Loucy (cell line): ENCODE measurements around the gene SLCO1C1.

Experiments used
- H2AFZ ChIP-seq: fragments of 200-600 bp; sonication (generic); 2 replicates; pipeline ENCODE4 v1.6.0; 2016; ENCODE audit warnings: antibody characterized with exemption, mild to moderate bottlenecking, low read length, moderate library complexity
- H3F3A ChIP-seq: fragments of 200-600 bp; 2 replicates; pipeline ENCODE4 v1.6.0; 2016; ENCODE audit warnings: antibody characterized with exemption, low read depth, mild to moderate bottlenecking
- H3K27me3 ChIP-seq: fragments of 200-600 bp; sonication (generic); 2 replicates; pipeline ENCODE4 v1.6.1; 2014; ENCODE audit warnings: low read length, mild to moderate bottlenecking; ENCODE audit not compliant: insufficient read depth, poor library complexity, severe bottlenecking
- H3K36me3 ChIP-seq: fragments of 200-600 bp; sonication (generic); 2 replicates; pipeline ENCODE4 v1.6.1; 2016; ENCODE audit warnings: low read length; ENCODE audit not compliant: insufficient read depth
- H3K4me1 ChIP-seq: fragments of 200-600 bp; sonication (generic); 2 replicates; pipeline ENCODE4 v1.5.1; 2014; ENCODE audit warnings: low read length, mild to moderate bottlenecking; ENCODE audit not compliant: insufficient read depth, poor library complexity, severe bottlenecking
- H3K4me2 ChIP-seq: fragments of 200-600 bp; sonication (generic); 2 replicates; pipeline ENCODE4 v1.6.0; 2014; ENCODE audit warnings: antibody characterized with exemption, low read length, low read depth, mild to moderate bottlenecking; ENCODE audit not compliant: poor library complexity, severe bottlenecking
- H3K4me3 ChIP-seq: fragments of 200-600 bp; sonication (generic); 2 replicates; pipeline ENCODE4 v1.5.1; 2014; ENCODE audit warnings: low read length, mild to moderate bottlenecking, mixed read lengths; ENCODE audit not compliant: poor library complexity, severe bottlenecking
- H3K79me2 ChIP-seq: fragments of 200-600 bp; sonication (generic); 2 replicates; pipeline ENCODE4 v1.6.1; 2014; ENCODE audit warnings: low read length; ENCODE audit not compliant: insufficient read depth
- H3K9ac ChIP-seq: fragments of 200-600 bp; sonication (generic); 2 replicates; pipeline ENCODE4 v1.6.0; 2014; ENCODE audit warnings: mild to moderate bottlenecking, low read depth, low read length, moderate library complexity; ENCODE audit not compliant: poor library complexity, severe bottlenecking
- H3K9me2 ChIP-seq: fragments of 200-600 bp; sonication (generic); replicated peaks from 2 replicates; pipeline ENCODE4 v1.6.1; 2016; ENCODE audit warnings: low read depth, low read length, mixed read lengths
- H3K9me3 ChIP-seq: fragments of 200-600 bp; sonication (generic); 2 replicates; pipeline ENCODE4 v1.6.1; 2014; ENCODE audit warnings: mild to moderate bottlenecking, antibody characterized with exemption, low read length, low read depth; ENCODE audit not compliant: insufficient read depth
- H4K20me1 ChIP-seq: fragments of 200-600 bp; sonication (generic); 2 replicates; pipeline ENCODE4 v1.6.0; 2014; ENCODE audit warnings: antibody characterized with exemption, low read length, mild to moderate bottlenecking; ENCODE audit not compliant: insufficient read depth, poor library complexity, severe bottlenecking
- EZH2phosphoT487 ChIP-seq: fragments of 200-600 bp; IDR thresholded peaks from 2 replicates; pipeline ENCODE4 v1.6.1; 2018; ENCODE audit warnings: antibody characterized with exemption, mild to moderate bottlenecking, moderate library complexity, borderline replicate concordance
- TF ChIP-seq, protein P1 (sequence below): fragments of 200-600 bp; sonication (generic); conservative IDR thresholded peaks from 2 replicates; pipeline ENCODE4 v1.5.1; 2014; ENCODE audit warnings: mild to moderate bottlenecking, antibody characterized with exemption, low read length

The SLCO1C1 gene

DNA sequence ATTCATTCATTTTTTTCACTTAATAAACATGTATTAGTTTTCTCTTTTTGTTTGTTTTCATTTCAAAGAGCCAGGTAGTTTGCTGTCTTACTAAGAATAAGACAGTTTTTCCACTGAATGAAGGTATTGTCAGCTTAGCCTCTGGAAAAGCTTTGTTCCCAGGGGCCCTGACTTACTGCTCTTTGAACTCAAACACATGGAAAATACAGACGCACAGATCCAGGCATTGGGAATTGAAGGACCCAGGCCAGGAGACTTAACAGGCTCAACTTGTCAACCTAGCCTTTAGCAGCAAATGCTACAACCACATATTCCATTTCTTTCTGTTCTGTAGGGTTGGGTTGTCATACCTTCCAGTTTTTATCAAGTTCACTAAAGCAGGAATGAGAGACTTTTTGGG, 38.5 kb upstream of the SLCO1C1 start:
- Histone ChIP-seq H3K4me1 (no peaks in the 10 kb centered on the region), H2AFZ (no peak overlapping the region), H3K9me3 (peaks cover 9% of the 10 kb centered on the region; the same call in 1 of the 2 replicates), H3K36me3 (no peaks in the 10 kb centered on the region), H3K4me3 (no peak overlapping the region), H3K79me2 (no peaks in the 10 kb centered on the region), H3K4me2 (no peak overlapping the region), H3K9me2 (no peaks in the 10 kb centered on the region), H3F3A (no peaks in the 10 kb centered on the region), H3K27me3 (no peaks in the 10 kb centered on the region), H4K20me1 (no peaks in the 10 kb centered on the region), H3K9ac (no peak overlapping the region)
- TF ChIP-seq EZH2phosphoT487, result no peak
- TF ChIP-seq, protein P1, sequence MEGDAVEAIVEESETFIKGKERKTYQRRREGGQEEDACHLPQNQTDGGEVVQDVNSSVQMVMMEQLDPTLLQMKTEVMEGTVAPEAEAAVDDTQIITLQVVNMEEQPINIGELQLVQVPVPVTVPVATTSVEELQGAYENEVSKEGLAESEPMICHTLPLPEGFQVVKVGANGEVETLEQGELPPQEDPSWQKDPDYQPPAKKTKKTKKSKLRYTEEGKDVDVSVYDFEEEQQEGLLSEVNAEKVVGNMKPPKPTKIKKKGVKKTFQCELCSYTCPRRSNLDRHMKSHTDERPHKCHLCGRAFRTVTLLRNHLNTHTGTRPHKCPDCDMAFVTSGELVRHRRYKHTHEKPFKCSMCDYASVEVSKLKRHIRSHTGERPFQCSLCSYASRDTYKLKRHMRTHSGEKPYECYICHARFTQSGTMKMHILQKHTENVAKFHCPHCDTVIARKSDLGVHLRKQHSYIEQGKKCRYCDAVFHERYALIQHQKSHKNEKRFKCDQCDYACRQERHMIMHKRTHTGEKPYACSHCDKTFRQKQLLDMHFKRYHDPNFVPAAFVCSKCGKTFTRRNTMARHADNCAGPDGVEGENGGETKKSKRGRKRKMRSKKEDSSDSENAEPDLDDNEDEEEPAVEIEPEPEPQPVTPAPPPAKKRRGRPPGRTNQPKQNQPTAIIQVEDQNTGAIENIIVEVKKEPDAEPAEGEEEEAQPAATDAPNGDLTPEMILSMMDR, result no peak

- no peak overlapping the region for H3K4me3 ChIP-seq
- no peaks in the 10 kb centered on the region for H3F3A ChIP-seq
- H3K36me3 ChIP-seq, result no peaks in the 10 kb centered on the region
- no peaks in the 10 kb centered on the region for H3K79me2 ChIP-seq
- no peaks in the 10 kb centered on the region for H3K4me1 ChIP-seq
- no peak overlapping the region for H3K9ac ChIP-seq
- no peaks in the 10 kb centered on the region for H3K9me2 ChIP-seq
- H3K9me3 ChIP-seq, result peaks cover 9% of the 10 kb centered on the region; the same call in 1 of the 2 replicates
- H3K27me3 ChIP-seq, result no peaks in the 10 kb centered on the region
- no peaks in the 10 kb centered on the region for H4K20me1 ChIP-seq
- H2AFZ ChIP-seq, result no peak overlapping the region
- no peak for TF ChIP-seq EZH2phosphoT487
- TF ChIP-seq, protein P1, result no peak
- H3K4me2 ChIP-seq, result no peak overlapping the region
Measured at GRCh38 chr12:20657496-20657895, 37.6 kb upstream of the SLCO1C1 start.

- H2AFZ ChIP-seq, result no peak overlapping the region
- H3K36me3 ChIP-seq, result no peaks in the 10 kb centered on the region
- H3K27me3 ChIP-seq, result no peaks in the 10 kb centered on the region
- TF ChIP-seq, protein P1, result no peak
- no peak for TF ChIP-seq EZH2phosphoT487
- H3K79me2 ChIP-seq, result no peaks in the 10 kb centered on the region
- H3K4me1 ChIP-seq, result no peaks in the 10 kb centered on the region
- no peaks in the 10 kb centered on the region for H3F3A ChIP-seq
- H3K9ac ChIP-seq, result no peak overlapping the region
- H3K4me3 ChIP-seq, result no peak overlapping the region
- H4K20me1 ChIP-seq, result no peaks in the 10 kb centered on the region
- no peaks in the 10 kb centered on the region for H3K9me2 ChIP-seq
- no peaks in the 10 kb centered on the region for H3K9me3 ChIP-seq
- H3K4me2 ChIP-seq, result no peak overlapping the region
Measured at GRCh38 chr12:20681334-20681733, 13.8 kb upstream of the SLCO1C1 start.
